Tibial nerve (tissue), 4 donors: Measurements from ENCODE around the gene TRAPPC4. TPM values are rescaled to one million over a fixed set of nuclear protein-coding genes. Genes with fewer than 3 reads are reported as not detected.

ENCODE experiments used
- DNase-seq, 2 donors: peaks; one replicate each; pipeline ENCODE4 v3.0.0-alpha.2; 2019; ENCODE audit warnings: low spot score in 2 of 2
- H3K27ac ChIP-seq, 4 donors: fragments of 200-600 bp; sonication (generic) in 3 of 4; one replicate each; pipeline ENCODE4 v1.5.1; 2017 to 2019; ENCODE audit warnings: mild to moderate bottlenecking in 1 of 4
- H3K27me3 ChIP-seq, 2 donors: fragments of 200-600 bp; sonication (generic) in 1 of 2; one replicate each; pipeline versions ENCODE4 v1.5.1 to v1.6.0; 2017 to 2019
- H3K36me3 ChIP-seq, 3 donors: fragments of 200-600 bp; sonication (generic); one replicate each; pipeline ENCODE4 v1.5.1; 2018 to 2019
- H3K4me1 ChIP-seq, 4 donors: fragments of 200-600 bp; sonication (generic) in 3 of 4; one replicate each; pipeline ENCODE4 v1.5.1; 2017 to 2019
- H3K4me3 ChIP-seq, 4 donors: fragments of 200-600 bp; sonication (generic) in 3 of 4; one replicate each; pipeline ENCODE4 v1.5.1; 2017 to 2019; ENCODE audit warnings: mild to moderate bottlenecking in 1 of 4, moderate library complexity in 1 of 4
- H3K9me3 ChIP-seq, 4 donors: fragments of 200-600 bp; sonication (generic) in 3 of 4; one replicate each; pipeline ENCODE4 v1.5.1; 2017 to 2019
- EP300 ChIP-seq, 2 donors: sonication (generic); formaldehyde crosslinking; IDR thresholded peaks; one replicate each; pipeline ENCODE4 v1.6.1; 2017; ENCODE audit warnings: antibody characterized with exemption in 2 of 2, mild to moderate bottlenecking in 1 of 2
- POLR2A ChIP-seq, 2 donors: fragments of 450-650 bp; IDR thresholded peaks; one replicate each; pipeline ENCODE4 v1.6.1; 2017; ENCODE audit warnings: antibody characterized with exemption in 2 of 2, mild to moderate bottlenecking in 2 of 2, moderate library complexity in 2 of 2
- WGBS, 2 donors: methylation state at CpG; one replicate each; pipeline ENCODE4 v1.1.5; 2018; 5-methylcytosine and 5-hydroxymethylcytosine counted together
- total RNA-seq, 4 donors: library from RNA; depleted of rRNA; stranded (reverse); fragments of >200 nt; gene quantifications; one replicate each; pipeline ENCODE4 v1.1.0, GENCODE V29; 2016
- TF ChIP-seq, protein P1 (sequence below), 5 experiments: fragments of 200-600 bp in 3 of 5; fragments of 450-650 bp in 2 of 5; sonication (generic) in 3 of 5; IDR thresholded peaks; one replicate each; pipeline ENCODE4 v1.5.1; 2016 to 2019; ENCODE audit warnings: antibody characterized with exemption in 5 of 5, mild to moderate bottlenecking in 3 of 5, moderate library complexity in 2 of 5

Gene TRAPPC4
- total RNA-seq, 4 donors from 2014 or later, result 64.7 to 92.0 (median 81.8) TPM

DNA sequence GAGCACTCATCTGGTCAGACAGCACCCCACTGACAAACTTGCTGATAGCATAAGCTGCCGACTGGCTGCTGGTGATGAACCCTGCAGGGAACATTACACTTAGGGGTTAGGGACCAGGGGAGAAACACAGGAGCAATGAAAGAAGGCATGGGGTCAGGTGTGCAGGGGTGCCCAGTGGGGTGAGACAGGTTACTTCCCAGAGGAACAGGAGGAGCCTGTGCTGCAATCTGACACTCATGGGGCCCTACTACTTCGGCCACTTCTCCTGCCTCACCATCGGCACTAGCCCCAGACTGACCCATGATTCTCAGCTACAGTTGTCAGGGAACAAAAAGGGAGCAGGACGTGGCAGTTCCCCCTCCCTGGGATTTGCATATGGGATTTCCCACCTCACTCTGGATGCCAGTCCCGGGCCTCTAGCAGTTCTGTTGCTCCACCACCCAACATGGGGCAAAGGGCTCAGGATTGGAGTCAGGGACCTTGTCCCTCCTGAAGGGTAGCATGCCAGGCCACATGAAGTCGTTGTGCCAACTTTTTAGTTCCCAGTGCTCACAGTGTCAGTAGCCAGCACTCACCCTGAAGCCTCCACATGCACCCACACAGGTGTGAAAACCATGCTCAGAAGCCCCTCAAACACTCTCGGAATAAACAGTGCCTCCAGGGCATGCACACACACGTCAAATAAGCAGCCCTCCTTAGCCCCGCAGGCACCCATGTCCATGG, 9.9 kb downstream of the TRAPPC4 start:
- WGBS, 2 donors, result 60 to 61% methylated on average over 8 to 9 of the region's 9 CpGs
- H3K27ac ChIP-seq, result peak overlapping the region in 3 of 4 donors; percentile 89 to 96 (median 94)
- no peaks in the 10 kb centered on the region for H3K9me3 ChIP-seq
- DNase-seq, result no peak
- peaks cover 0 to 37% (median 0%) of the 10 kb centered on the region in 3 donors for H3K36me3 ChIP-seq
- peak overlapping the region in 2 of 4 donors; percentile 19 to 85 for H3K4me3 ChIP-seq
- H3K27me3 ChIP-seq, result no peaks in the 10 kb centered on the region
- peaks cover 0 to 57% (median 19%) of the 10 kb centered on the region in 4 donors for H3K4me1 ChIP-seq
- TF ChIP-seq EP300 (IDR thresholded peaks at IDR 0.05) (no peak), POLR2A (IDR thresholded peaks at IDR 0.05) (no peak)
- TF ChIP-seq, protein P1, sequence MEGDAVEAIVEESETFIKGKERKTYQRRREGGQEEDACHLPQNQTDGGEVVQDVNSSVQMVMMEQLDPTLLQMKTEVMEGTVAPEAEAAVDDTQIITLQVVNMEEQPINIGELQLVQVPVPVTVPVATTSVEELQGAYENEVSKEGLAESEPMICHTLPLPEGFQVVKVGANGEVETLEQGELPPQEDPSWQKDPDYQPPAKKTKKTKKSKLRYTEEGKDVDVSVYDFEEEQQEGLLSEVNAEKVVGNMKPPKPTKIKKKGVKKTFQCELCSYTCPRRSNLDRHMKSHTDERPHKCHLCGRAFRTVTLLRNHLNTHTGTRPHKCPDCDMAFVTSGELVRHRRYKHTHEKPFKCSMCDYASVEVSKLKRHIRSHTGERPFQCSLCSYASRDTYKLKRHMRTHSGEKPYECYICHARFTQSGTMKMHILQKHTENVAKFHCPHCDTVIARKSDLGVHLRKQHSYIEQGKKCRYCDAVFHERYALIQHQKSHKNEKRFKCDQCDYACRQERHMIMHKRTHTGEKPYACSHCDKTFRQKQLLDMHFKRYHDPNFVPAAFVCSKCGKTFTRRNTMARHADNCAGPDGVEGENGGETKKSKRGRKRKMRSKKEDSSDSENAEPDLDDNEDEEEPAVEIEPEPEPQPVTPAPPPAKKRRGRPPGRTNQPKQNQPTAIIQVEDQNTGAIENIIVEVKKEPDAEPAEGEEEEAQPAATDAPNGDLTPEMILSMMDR (IDR thresholded peaks at IDR 0.05), result no peak

DNA sequence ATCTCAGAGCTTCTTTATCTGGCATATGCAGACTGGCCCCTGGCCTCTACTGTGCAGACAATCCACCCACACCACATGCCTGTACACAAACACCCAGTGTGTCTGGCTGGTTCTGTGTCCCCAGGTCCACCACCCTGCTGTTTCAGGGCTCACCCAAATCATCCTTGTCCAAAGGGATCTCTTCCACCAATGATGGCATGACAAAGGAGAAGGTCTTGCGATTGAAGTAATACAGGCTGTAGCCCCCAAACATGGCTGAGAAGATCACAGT, 10.4 kb downstream of the TRAPPC4 start:
- no peaks in the 10 kb centered on the region for H3K9me3 ChIP-seq
- WGBS, 2 donors, result 94 to 100% methylated on average over 1 of the region's 1 CpG
- DNase-seq, result no peak
- H3K27me3 ChIP-seq, result no peaks in the 10 kb centered on the region
- peaks cover 0 to 33% (median 0%) of the 10 kb centered on the region in 3 donors for H3K36me3 ChIP-seq
- peak overlapping the region in 3 of 4 donors; percentile 89 to 96 (median 94) for H3K27ac ChIP-seq
- peaks cover 0 to 57% (median 17%) of the 10 kb centered on the region in 4 donors for H3K4me1 ChIP-seq
- TF ChIP-seq, protein P1 (IDR thresholded peaks at IDR 0.05), result no peak
- TF ChIP-seq EP300 (IDR thresholded peaks at IDR 0.05) (no peak), POLR2A (IDR thresholded peaks at IDR 0.05) (no peak)
- H3K4me3 ChIP-seq, result peak overlapping the region in 2 of 4 donors; percentile 19 to 85

DNA sequence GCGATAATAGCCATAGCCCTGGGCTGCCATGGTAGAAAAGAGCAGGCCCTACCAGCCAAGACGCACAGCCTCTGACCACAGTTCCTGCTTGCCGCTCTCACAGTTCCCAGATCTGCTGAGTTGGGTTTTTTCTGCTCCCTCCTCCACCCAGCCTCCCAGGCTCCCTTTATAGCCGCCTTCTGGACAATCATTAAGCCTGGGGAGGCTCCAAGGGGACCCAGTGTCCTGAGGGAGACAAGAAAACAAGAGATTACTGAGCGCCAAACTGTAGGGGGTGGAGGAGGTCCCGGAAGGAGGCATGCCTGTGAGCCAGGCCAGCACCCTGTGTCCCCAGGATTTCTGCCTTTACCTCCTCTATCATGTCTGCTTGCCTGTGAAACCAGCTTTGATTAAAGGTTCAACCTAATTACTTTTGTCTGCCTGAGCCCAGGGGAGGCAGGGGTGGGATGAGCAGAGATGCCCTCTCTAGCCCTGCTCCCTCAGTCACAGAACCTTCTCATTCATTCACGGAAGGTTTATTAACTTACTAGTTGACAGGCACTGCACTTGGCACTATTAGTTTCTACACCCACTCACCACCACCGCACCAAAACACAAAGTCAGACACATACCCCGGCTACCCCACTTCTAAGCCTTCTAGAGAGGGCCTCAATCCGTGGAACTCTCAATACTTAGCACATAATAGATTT, 10.9 kb downstream of the TRAPPC4 start:
- DNase-seq, result peak in 1 of 2 donors; percentile 9
- Histone ChIP-seq H3K9me3 (no peaks in the 10 kb centered on the region), H3K36me3 (peaks cover 0 to 28% (median 0%) of the 10 kb centered on the region in 3 donors), H3K4me3 (peak overlapping the region; percentile 85 to 92 (median 86)), H3K27ac (peak overlapping the region; percentile 89 to 96 (median 94)), H3K27me3 (no peaks in the 10 kb centered on the region), H3K4me1 (peaks cover 0 to 55% (median 17%) of the 10 kb centered on the region in 4 donors)
- WGBS, 2 donors, result 39 to 51% methylated on average over 10 of the region's 10 CpGs
- TF ChIP-seq POLR2A (IDR thresholded peaks at IDR 0.05) (no peak), EP300 (IDR thresholded peaks at IDR 0.05) (peak in 1 of 2 donors; percentile 50)
- TF ChIP-seq, protein P1 (IDR thresholded peaks at IDR 0.05), result no peak

DNA sequence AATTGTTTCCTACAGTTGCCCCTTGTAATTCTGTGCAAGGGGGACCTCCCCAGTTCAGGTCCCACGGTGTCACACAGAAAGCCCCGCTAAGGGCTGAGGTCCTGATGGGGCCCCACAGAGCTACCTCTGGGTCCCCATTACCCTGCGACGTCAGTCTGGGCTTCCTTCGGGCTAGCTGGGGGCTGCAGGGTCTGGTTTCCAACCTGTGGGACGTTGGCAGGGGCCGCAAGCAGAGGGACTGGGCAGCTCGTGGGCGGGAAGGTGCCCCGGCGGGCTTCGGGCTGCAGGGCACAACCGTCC, 11.4 kb downstream of the TRAPPC4 start:
- Histone ChIP-seq H3K27me3 (no peaks in the 10 kb centered on the region), H3K4me3 (peak overlapping the region; percentile 85 to 92 (median 86)), H3K4me1 (peaks cover 0 to 50% (median 17%) of the 10 kb centered on the region in 4 donors), H3K36me3 (peaks cover 0 to 23% (median 0%) of the 10 kb centered on the region in 3 donors), H3K9me3 (no peaks in the 10 kb centered on the region), H3K27ac (peak overlapping the region; percentile 89 to 96 (median 94))
- TF ChIP-seq POLR2A (IDR thresholded peaks at IDR 0.05) (no peak), EP300 (IDR thresholded peaks at IDR 0.05) (no peak)
- TF ChIP-seq, protein P1 (IDR thresholded peaks at IDR 0.05), result no peak
- no peak for DNase-seq
- 3 to 4% methylated on average over 9 to 11 of the region's 13 CpGs for WGBS, 2 donors
